Spinal cord (tissue), 10 donors: ENCODE results near the gene NRXN2. TPM values are rescaled to one million over a fixed set of nuclear protein-coding genes. Genes with fewer than 3 reads are reported as not detected.

Experiments used
- DNase-seq, 6 donors: peaks; one replicate each; pipeline versions ENCODE4 v3.0.0 to v3.0.0-alpha.2; 2013 to 2015; ENCODE audit warnings: low spot score in 6 of 6, low read depth in 4 of 6
- H3K27ac ChIP-seq: one replicate; pipeline ENCODE4 v1.5.1; 2013; ENCODE audit warnings: low read depth, low read length, control low read depth
- H3K27me3 ChIP-seq: one replicate; pipeline ENCODE4 v1.6.1; 2013; ENCODE audit warnings: low read length; ENCODE audit not compliant: control insufficient read depth, insufficient read depth
- H3K36me3 ChIP-seq: one replicate; pipeline ENCODE4 v1.6.1; 2013; ENCODE audit warnings: low read length; ENCODE audit not compliant: control insufficient read depth, insufficient read depth
- H3K4me1 ChIP-seq: one replicate; pipeline ENCODE4 v1.6.1; 2013; ENCODE audit warnings: low read length; ENCODE audit not compliant: control insufficient read depth, insufficient read depth
- H3K4me3 ChIP-seq: one replicate; pipeline ENCODE4 v1.5.1; 2013; ENCODE audit warnings: low read depth, low read length, control low read depth
- H3K9me3 ChIP-seq: one replicate; pipeline ENCODE4 v1.6.1; 2013; ENCODE audit warnings: low read length; ENCODE audit not compliant: control insufficient read depth, insufficient read depth
- WGBS: methylation state at CpG from one replicate; pipeline ENCODE4 v1.1.5; 2013; ENCODE audit warnings: missing lambda C conversion rate; ENCODE audit not compliant: insufficient coverage; 5-methylcytosine and 5-hydroxymethylcytosine counted together
- polyA plus RNA-seq, 2 donors: library from polyadenylated mRNA; unstranded; fragments of 120-200 nt; gene quantifications; one replicate each; pipeline ENCODE4 v1.2.1, GENCODE V29; 2013; ENCODE audit not compliant: insufficient read length in 2 of 2
- total RNA-seq, 2 donors: library from RNA; depleted of rRNA in 1 of 2; stranded (reverse); fragments of 120-200 nt in 1 of 2; fragments of >200 nt in 1 of 2; gene quantifications; one replicate each; pipeline versions ENCODE4 v1.2.3 to v1.2.4, GENCODE V29; 2013 to 2014
- donor health status: healthy.

The NRXN2 gene
- total and polyA plus RNA-seq, 4 donors: 68.0 to 424 (median 280) TPM

- 3% methylated on average over 4 of the region's 5 CpGs for WGBS
- Histone ChIP-seq H3K9me3 (no peaks in the 10 kb centered on the region), H3K27ac (peak overlapping the region; percentile 33), H3K4me1 (peaks cover 57% of the 10 kb centered on the region), H3K27me3 (no peaks in the 10 kb centered on the region), H3K36me3 (peaks cover 10% of the 10 kb centered on the region), H3K4me3 (no peak overlapping the region)
- peak; percentile 49 to 95 (median 72) for DNase-seq
Measured at GRCh38 chr11:64694821-64695365, 28.1 kb downstream of the NRXN2 start.

GRCh38 chr11:64694026-64694755, 28.8 kb downstream of the NRXN2 start:
- peak overlapping the region; percentile 42 for H3K27ac ChIP-seq
- WGBS: 53% methylated on average over 3 of the region's 4 CpGs
- no peak for DNase-seq
- no peak overlapping the region for H3K4me3 ChIP-seq
- no peaks in the 10 kb centered on the region for H3K9me3 ChIP-seq
- peaks cover 61% of the 10 kb centered on the region for H3K4me1 ChIP-seq
- no peaks in the 10 kb centered on the region for H3K27me3 ChIP-seq
- peaks cover 10% of the 10 kb centered on the region for H3K36me3 ChIP-seq

- WGBS: 29% methylated on average over 6 of the region's 13 CpGs
- H3K9me3 ChIP-seq: no peaks in the 10 kb centered on the region
- H3K4me1 ChIP-seq: peaks cover 75% of the 10 kb centered on the region
- no peak overlapping the region for H3K4me3 ChIP-seq
- no peak overlapping the region for H3K27ac ChIP-seq
- no peaks in the 10 kb centered on the region for H3K27me3 ChIP-seq
- no peak for DNase-seq
- peaks cover 10% of the 10 kb centered on the region for H3K36me3 ChIP-seq
Measured at GRCh38 chr11:64692764-64693331, 30.1 kb downstream of the NRXN2 start.

GRCh38 chr11:64691543-64691942, 31.5 kb downstream of the NRXN2 start:
- no peak for DNase-seq
- no peak overlapping the region for H3K4me3 ChIP-seq
- no peaks in the 10 kb centered on the region for H3K9me3 ChIP-seq
- H3K36me3 ChIP-seq: peaks cover 15% of the 10 kb centered on the region
- H3K27ac ChIP-seq: no peak overlapping the region
- no peaks in the 10 kb centered on the region for H3K27me3 ChIP-seq
- H3K4me1 ChIP-seq: peaks cover 80% of the 10 kb centered on the region
- WGBS: 100% methylated on average over 1 of the region's 1 CpG

GRCh38 chr11:64690235-64690634, 32.8 kb downstream of the NRXN2 start:
- 51% methylated on average over 5 of the region's 8 CpGs for WGBS

GRCh38 chr11:64688534-64688982, 34.4 kb downstream of the NRXN2 start:
- 0% methylated on average over 6 of the region's 13 CpGs for WGBS
- no peaks in the 10 kb centered on the region for H3K9me3 ChIP-seq
- DNase-seq: peak; percentile 82 to 98 (median 92)
- H3K27ac ChIP-seq: peak overlapping the region; percentile 86
- peak overlapping the region; percentile 47 for H3K4me3 ChIP-seq
- peaks cover 59% of the 10 kb centered on the region for H3K4me1 ChIP-seq
- peaks cover 45% of the 10 kb centered on the region for H3K36me3 ChIP-seq
- no peaks in the 10 kb centered on the region for H3K27me3 ChIP-seq

More at GRCh38 chr11:64690235-64690634, 32.8 kb downstream of the NRXN2 start:
- Histone ChIP-seq H3K4me3 (no peak overlapping the region), H3K4me1 (peaks cover 76% of the 10 kb centered on the region), H3K27me3 (no peaks in the 10 kb centered on the region), H3K27ac (no peak overlapping the region), H3K9me3 (no peaks in the 10 kb centered on the region), H3K36me3 (peaks cover 28% of the 10 kb centered on the region)
- DNase-seq: no peak

- WGBS: 35% methylated on average over 19 of the region's 19 CpGs
- Histone ChIP-seq H3K27me3 (no peaks in the 10 kb centered on the region), H3K4me1 (peaks cover 52% of the 10 kb centered on the region), H3K4me3 (peak overlapping the region; percentile 47), H3K36me3 (peaks cover 51% of the 10 kb centered on the region), H3K9me3 (no peaks in the 10 kb centered on the region), H3K27ac (peak overlapping the region; percentile 86)
- DNase-seq: peak in 4 of 6 donors; percentile 38 to 71 (median 57)
Measured at GRCh38 chr11:64687643-64688533, 35.1 kb downstream of the NRXN2 start.

GRCh38 chr11:64687204-64687603, 35.8 kb downstream of the NRXN2 start:
- Histone ChIP-seq H3K9me3 (no peaks in the 10 kb centered on the region), H3K36me3 (peaks cover 56% of the 10 kb centered on the region), H3K4me1 (peaks cover 49% of the 10 kb centered on the region), H3K27me3 (no peaks in the 10 kb centered on the region), H3K4me3 (no peak overlapping the region), H3K27ac (peak overlapping the region; percentile 86)
- peak; percentile 59 to 96 (median 79) for DNase-seq
- WGBS: 25% methylated on average over 3 of the region's 6 CpGs

GRCh38 chr11:64686466-64687170, 36.4 kb downstream of the NRXN2 start:
- DNase-seq: no peak
- H3K36me3 ChIP-seq: peaks cover 62% of the 10 kb centered on the region
- H3K27me3 ChIP-seq: no peaks in the 10 kb centered on the region
- whole genome bisulfite sequencing: 69% methylated on average over 8 of the region's 9 CpGs
- H3K27ac ChIP-seq: peak overlapping the region; percentile 70
- no peak overlapping the region for H3K4me3 ChIP-seq
- peaks cover 49% of the 10 kb centered on the region for H3K4me1 ChIP-seq
- no peaks in the 10 kb centered on the region for H3K9me3 ChIP-seq
